HepG2 (cell line): ENCODE data around the gene FAM131A. TPM values are rescaled to one million over a fixed set of nuclear protein-coding genes. Genes with fewer than 3 reads are reported as not detected.

Source experiments
- CBX1 ChIP-seq: IDR thresholded peaks from one replicate; pipeline ENCODE4 v1.6.1; 2016; ENCODE audit warnings: antibody characterized with exemption, low read depth
- GABPB1 ChIP-seq: IDR thresholded peaks from 2 replicates; pipeline ENCODE4 v1.6.1; 2016; ENCODE audit warnings: mild to moderate bottlenecking, missing genetic modification reagents, moderate library complexity, missing compliant biosample characterization
- MIER2 ChIP-seq: IDR thresholded peaks from 2 replicates; pipeline ENCODE4 v1.6.1; 2016; ENCODE audit warnings: missing biosample characterization, missing genetic modification reagents
- MIXL1 ChIP-seq: IDR thresholded peaks from 2 replicates; pipeline ENCODE4 v1.6.1; 2016
- POLR2G ChIP-seq: fragments of 200-400 bp; formaldehyde crosslinking; IDR thresholded peaks from 2 replicates; pipeline ENCODE4 v1.6.1; 2018; ENCODE audit warnings: mild to moderate bottlenecking, low read depth, low read length, moderate library complexity
- WIZ ChIP-seq: sonication (generic); formaldehyde crosslinking; IDR thresholded peaks from 2 replicates; pipeline ENCODE4 v1.5.1; 2020; ENCODE audit warnings: mild to moderate bottlenecking, missing genetic modification reagents
- ZBTB38 ChIP-seq: sonication (generic); formaldehyde crosslinking; IDR thresholded peaks from 2 replicates; pipeline ENCODE4 v1.5.1; 2020; ENCODE audit warnings: mild to moderate bottlenecking, missing genetic modification reagents
- ZBTB39 ChIP-seq: sonication (generic); formaldehyde crosslinking; IDR thresholded peaks from 2 replicates; pipeline ENCODE4 v1.5.0; 2020; ENCODE audit warnings: missing genetic modification reagents
- ZNF354B ChIP-seq: sonication (generic); formaldehyde crosslinking; IDR thresholded peaks from 2 replicates; pipeline ENCODE4 v1.8.0; 2022; ENCODE audit warnings: mild to moderate bottlenecking, missing genetic modification reagents
- ZNF367 ChIP-seq: sonication (generic); formaldehyde crosslinking; IDR thresholded peaks from 2 replicates; pipeline ENCODE4 v1.4.0; 2020; ENCODE audit warnings: missing genetic modification reagents, borderline replicate concordance
- ZNF446 ChIP-seq: sonication (generic); formaldehyde crosslinking; IDR thresholded peaks from 2 replicates; pipeline ENCODE4 v1.5.0; 2020; ENCODE audit warnings: mild to moderate bottlenecking, missing genetic modification reagents
- ZNF616 ChIP-seq: sonication (generic); formaldehyde crosslinking; IDR thresholded peaks from 2 replicates; pipeline ENCODE4 v1.5.0; 2020; ENCODE audit warnings: low read depth, mild to moderate bottlenecking, missing genetic modification reagents
- ZNF644 ChIP-seq: IDR thresholded peaks from 2 replicates; pipeline ENCODE4 v1.6.1; 2016; ENCODE audit warnings: low read depth
- ZNF737 ChIP-seq: sonication (generic); formaldehyde crosslinking; IDR thresholded peaks from 2 replicates; pipeline ENCODE4 v1.5.0; 2020; ENCODE audit warnings: missing genetic modification reagents, mild to moderate bottlenecking, borderline replicate concordance
- ZNF883 ChIP-seq: sonication (generic); formaldehyde crosslinking; IDR thresholded peaks from 2 replicates; pipeline ENCODE4 v1.5.1; 2020; ENCODE audit warnings: mild to moderate bottlenecking, missing genetic modification reagents; ENCODE audit errors: not compliant biosample characterization
- polyA plus RNA-seq, 8 experiments: library from polyadenylated mRNA; depleted of rRNA in 3 of 8; stranded (reverse) in 7 of 8; unstranded in 1 of 8; fragments of >200 nt; fragmentation: Illumina TruSeq in 4 of 8; extraction: Trizol in 4 of 8; gene quantifications; 2 replicates each; pipeline versions ENCODE4 v1.2.1 to v1.2.3, GENCODE V29; 2011 to 2016; ENCODE audit warnings: low read depth in 4 of 8, missing spikeins in 1 of 8, mixed read lengths in 1 of 8; ENCODE audit not compliant: insufficient read depth in 1 of 8
- total RNA-seq, 5 experiments: library from RNA; depleted of rRNA; stranded (reverse); fragments of >200 nt; fragmentation: Illumina TruSeq; extraction: Trizol; gene quantifications; 2 replicates each; pipeline ENCODE4 v1.2.3, GENCODE V29; 2016; ENCODE audit warnings: low read depth in 1 of 5
- TF ChIP-seq, protein P1 (sequence below): sonication (generic); formaldehyde crosslinking; IDR thresholded peaks from 2 replicates; pipeline ENCODE4 v1.4.0; 2020; ENCODE audit warnings: missing genetic modification reagents, borderline replicate concordance
- TF ChIP-seq, protein P2 (sequence below): sonication (generic); formaldehyde crosslinking; IDR thresholded peaks from 2 replicates; pipeline ENCODE4 v1.9.0; 2022; ENCODE audit warnings: missing genetic modification reagents, mild to moderate bottlenecking, borderline replicate concordance
- TF ChIP-seq, protein P3 (sequence below): sonication (generic); formaldehyde crosslinking; IDR thresholded peaks from 2 replicates; pipeline ENCODE4 v1.4.0; 2020; ENCODE audit warnings: missing genetic modification reagents

Gene FAM131A
- total and polyA plus RNA-seq, 2 of the 13 experiments (the other 11 are each of a cell fraction or from before 2014, with no cell fraction given) = 9.2 to 9.3 TPM

DNA sequence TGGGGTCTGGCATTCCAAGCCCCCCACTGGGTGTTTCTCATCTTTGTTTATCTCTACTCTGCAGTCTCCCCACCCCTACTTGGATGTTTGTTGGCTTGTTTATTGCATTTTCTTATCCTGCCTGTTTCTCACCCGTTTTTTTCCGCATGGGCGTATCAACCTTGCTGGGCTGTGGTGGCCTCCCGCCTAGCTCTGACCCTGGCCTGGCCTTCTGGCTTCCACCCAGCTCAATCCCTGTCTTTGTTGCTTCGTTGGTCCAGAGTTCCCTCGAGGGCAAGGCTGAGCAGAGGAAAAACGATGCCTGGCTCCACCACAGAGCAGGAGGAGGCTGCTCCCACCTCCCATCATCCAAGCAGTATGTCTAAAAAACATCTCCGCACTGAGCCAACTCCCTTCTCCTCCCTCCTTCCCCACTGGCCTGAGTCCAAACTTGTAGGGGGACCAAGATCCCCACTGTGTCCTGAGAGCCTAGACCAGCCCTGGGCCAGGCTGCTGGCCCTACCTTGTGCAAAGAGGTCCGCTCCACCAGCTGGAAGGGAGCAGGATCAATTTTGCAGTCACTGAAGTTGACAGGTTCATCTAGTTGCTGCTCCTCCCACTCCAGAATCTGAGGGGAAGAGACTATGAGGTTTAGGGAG is 14.2 kb downstream of the FAM131A start (continued):
- no peak for TF ChIP-seq ZNF644 (CRISPR knock-in tag)
- no peak for TF ChIP-seq ZNF883
- TF ChIP-seq ZNF616 (CRISPR knock-in tag) = no peak
- no peak for TF ChIP-seq MIER2 (CRISPR knock-in tag)
- no peak for TF ChIP-seq MIXL1
- TF ChIP-seq ZBTB39 (CRISPR knock-in tag) = no peak
- no peak for TF ChIP-seq GABPB1 (CRISPR knock-in tag)
- no peak for TF ChIP-seq POLR2G
- TF ChIP-seq, protein P1, sequence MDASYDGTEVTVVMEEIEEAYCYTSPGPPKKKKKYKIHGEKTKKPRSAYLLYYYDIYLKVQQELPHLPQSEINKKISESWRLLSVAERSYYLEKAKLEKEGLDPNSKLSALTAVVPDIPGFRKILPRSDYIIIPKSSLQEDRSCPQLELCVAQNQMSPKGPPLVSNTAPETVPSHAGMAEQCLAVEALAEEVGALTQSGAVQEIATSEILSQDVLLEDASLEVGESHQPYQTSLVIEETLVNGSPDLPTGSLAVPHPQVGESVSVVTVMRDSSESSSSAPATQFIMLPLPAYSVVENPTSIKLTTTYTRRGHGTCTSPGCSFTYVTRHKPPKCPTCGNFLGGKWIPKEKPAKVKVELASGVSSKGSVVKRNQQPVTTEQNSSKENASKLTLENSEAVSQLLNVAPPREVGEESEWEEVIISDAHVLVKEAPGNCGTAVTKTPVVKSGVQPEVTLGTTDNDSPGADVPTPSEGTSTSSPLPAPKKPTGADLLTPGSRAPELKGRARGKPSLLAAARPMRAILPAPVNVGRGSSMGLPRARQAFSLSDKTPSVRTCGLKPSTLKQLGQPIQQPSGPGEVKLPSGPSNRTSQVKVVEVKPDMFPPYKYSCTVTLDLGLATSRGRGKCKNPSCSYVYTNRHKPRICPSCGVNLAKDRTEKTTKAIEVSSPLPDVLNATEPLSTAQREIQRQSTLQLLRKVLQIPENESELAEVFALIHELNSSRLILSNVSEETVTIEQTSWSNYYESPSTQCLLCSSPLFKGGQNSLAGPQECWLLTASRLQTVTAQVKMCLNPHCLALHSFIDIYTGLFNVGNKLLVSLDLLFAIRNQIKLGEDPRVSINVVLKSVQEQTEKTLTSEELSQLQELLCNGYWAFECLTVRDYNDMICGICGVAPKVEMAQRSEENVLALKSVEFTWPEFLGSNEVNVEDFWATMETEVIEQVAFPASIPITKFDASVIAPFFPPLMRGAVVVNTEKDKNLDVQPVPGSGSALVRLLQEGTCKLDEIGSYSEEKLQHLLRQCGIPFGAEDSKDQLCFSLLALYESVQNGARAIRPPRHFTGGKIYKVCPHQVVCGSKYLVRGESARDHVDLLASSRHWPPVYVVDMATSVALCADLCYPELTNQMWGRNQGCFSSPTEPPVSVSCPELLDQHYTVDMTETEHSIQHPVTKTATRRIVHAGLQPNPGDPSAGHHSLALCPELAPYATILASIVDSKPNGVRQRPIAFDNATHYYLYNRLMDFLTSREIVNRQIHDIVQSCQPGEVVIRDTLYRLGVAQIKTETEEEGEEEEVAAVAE (CRISPR knock-in tag) = no peak
- TF ChIP-seq ZNF737 = no peak
- TF ChIP-seq, protein P2, sequence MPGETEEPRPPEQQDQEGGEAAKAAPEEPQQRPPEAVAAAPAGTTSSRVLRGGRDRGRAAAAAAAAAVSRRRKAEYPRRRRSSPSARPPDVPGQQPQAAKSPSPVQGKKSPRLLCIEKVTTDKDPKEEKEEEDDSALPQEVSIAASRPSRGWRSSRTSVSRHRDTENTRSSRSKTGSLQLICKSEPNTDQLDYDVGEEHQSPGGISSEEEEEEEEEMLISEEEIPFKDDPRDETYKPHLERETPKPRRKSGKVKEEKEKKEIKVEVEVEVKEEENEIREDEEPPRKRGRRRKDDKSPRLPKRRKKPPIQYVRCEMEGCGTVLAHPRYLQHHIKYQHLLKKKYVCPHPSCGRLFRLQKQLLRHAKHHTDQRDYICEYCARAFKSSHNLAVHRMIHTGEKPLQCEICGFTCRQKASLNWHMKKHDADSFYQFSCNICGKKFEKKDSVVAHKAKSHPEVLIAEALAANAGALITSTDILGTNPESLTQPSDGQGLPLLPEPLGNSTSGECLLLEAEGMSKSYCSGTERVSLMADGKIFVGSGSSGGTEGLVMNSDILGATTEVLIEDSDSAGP (CRISPR knock-in tag) = peak; percentile 15; the same call in 1 of the 2 replicates
- no peak for TF ChIP-seq WIZ (CRISPR knock-in tag)
- TF ChIP-seq ZNF446 (CRISPR knock-in tag) = no peak
- TF ChIP-seq, protein P3, sequence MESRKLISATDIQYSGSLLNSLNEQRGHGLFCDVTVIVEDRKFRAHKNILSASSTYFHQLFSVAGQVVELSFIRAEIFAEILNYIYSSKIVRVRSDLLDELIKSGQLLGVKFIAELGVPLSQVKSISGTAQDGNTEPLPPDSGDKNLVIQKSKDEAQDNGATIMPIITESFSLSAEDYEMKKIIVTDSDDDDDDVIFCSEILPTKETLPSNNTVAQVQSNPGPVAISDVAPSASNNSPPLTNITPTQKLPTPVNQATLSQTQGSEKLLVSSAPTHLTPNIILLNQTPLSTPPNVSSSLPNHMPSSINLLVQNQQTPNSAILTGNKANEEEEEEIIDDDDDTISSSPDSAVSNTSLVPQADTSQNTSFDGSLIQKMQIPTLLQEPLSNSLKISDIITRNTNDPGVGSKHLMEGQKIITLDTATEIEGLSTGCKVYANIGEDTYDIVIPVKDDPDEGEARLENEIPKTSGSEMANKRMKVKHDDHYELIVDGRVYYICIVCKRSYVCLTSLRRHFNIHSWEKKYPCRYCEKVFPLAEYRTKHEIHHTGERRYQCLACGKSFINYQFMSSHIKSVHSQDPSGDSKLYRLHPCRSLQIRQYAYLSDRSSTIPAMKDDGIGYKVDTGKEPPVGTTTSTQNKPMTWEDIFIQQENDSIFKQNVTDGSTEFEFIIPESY (CRISPR knock-in tag) = peak; percentile 65
- no peak for TF ChIP-seq ZNF367
- peak; percentile 73 for TF ChIP-seq ZBTB38
- no peak for TF ChIP-seq CBX1
- TF ChIP-seq ZNF354B = no peak
